ENCODE data around the gene ZNF425.

GRCh38 chr7:149104214-149104613 is 21.9 kb downstream of the ZNF425 start:
- TF ChIP-seq FOXK2 (IDR thresholded peaks at IDR 0.05) (no peak), SP1 (IDR thresholded peaks at IDR 0.05) (no peak), BHLHE40 (IDR thresholded peaks at IDR 0.05; ENCODE audit: borderline replicate concordance) (no peak), TARDBP (IDR thresholded peaks at IDR 0.05) (no peak), PKNOX1 (IDR thresholded peaks at IDR 0.05) (no peak), CTBP1 (IDR thresholded peaks at IDR 0.05; ENCODE audit: borderline replicate concordance) (no peak), NFRKB (IDR thresholded peaks at IDR 0.05) (no peak), FOXA1 (IDR thresholded peaks at IDR 0.05) (no peak)

All from HEK293T (cell line).